ENCODE data around the gene FAT1.
"Not testable (repeated sequence)": the region's sequence is repeated elsewhere in the genome, so short reads cannot be mapped to it uniquely, and the experiment has no call there.

The FAT1 gene

DNA sequence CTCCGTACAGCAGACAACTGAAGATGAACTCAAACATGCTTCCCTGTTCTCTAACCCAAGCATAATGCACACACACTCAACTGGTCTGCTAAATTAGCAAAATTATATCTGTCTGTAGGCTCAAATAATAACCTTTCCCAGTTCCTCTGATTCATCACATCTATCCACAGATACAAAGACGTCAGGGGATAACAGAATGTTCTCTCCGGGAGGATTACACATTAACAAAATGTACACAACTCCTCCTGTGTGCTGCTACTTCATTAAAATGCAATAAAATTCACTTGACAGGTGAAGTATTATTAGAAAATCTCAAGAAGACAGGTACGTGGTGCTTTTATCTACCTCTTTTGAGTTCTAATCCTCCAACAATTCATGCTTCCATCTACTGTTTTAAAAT lies 57.4 kb downstream of the FAT1 start:
- Histone ChIP-seq H2AFZ (no peak overlapping the region), H3K4me2 (ENCODE audit: low read length) (no peak overlapping the region), H3K79me2 (no peaks in the 10 kb centered on the region), H3K9ac (no peak overlapping the region), H3K27me3 (ENCODE audit: control insufficient read depth, insufficient read depth, low read length) (no peaks in the 10 kb centered on the region), H3K4me1 (no peaks in the 10 kb centered on the region), H3K27ac (no peak overlapping the region), H3K9me3 (ENCODE audit: control insufficient read depth, low read length) (no peaks in the 10 kb centered on the region), H3K36me3 (ENCODE audit: control insufficient read depth, insufficient read depth, low read length) (no peaks in the 10 kb centered on the region), H3K4me3 (ENCODE audit: low read depth, low read length) (no peak overlapping the region)
- TF ChIP-seq, protein P1, sequence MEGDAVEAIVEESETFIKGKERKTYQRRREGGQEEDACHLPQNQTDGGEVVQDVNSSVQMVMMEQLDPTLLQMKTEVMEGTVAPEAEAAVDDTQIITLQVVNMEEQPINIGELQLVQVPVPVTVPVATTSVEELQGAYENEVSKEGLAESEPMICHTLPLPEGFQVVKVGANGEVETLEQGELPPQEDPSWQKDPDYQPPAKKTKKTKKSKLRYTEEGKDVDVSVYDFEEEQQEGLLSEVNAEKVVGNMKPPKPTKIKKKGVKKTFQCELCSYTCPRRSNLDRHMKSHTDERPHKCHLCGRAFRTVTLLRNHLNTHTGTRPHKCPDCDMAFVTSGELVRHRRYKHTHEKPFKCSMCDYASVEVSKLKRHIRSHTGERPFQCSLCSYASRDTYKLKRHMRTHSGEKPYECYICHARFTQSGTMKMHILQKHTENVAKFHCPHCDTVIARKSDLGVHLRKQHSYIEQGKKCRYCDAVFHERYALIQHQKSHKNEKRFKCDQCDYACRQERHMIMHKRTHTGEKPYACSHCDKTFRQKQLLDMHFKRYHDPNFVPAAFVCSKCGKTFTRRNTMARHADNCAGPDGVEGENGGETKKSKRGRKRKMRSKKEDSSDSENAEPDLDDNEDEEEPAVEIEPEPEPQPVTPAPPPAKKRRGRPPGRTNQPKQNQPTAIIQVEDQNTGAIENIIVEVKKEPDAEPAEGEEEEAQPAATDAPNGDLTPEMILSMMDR (IDR thresholded peaks at IDR 0.05), result no peak

DNA sequence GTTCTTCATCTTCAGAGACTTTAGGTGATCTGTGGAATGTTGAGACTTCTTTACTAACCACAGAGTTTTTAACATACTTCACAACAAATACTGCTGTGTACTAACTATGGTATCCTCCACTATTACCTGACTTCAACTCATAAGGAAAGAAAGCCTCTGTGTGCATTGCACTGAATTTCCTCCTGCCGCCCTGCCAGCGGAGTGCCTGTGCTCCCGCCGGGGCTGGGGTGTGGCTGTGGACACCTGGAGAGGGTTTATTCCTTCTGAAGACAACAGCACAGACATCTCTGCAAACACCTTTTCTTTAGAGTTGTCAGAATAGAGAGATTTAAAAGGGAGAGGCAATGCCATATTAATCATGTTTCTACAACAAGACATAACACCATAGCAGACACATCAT lies 63.3 kb downstream of the FAT1 start:
- Histone ChIP-seq H3K9me3 (ENCODE audit: control insufficient read depth, low read length) (no peaks in the 10 kb centered on the region), H3K4me3 (ENCODE audit: low read depth, low read length) (no peak overlapping the region), H3K9ac (no peak overlapping the region), H3K79me2 (no peaks in the 10 kb centered on the region), H3K27me3 (ENCODE audit: control insufficient read depth, insufficient read depth, low read length) (no peaks in the 10 kb centered on the region), H3K36me3 (ENCODE audit: control insufficient read depth, insufficient read depth, low read length) (no peaks in the 10 kb centered on the region), H2AFZ (no peak overlapping the region), H3K4me1 (no peaks in the 10 kb centered on the region), H3K27ac (no peak overlapping the region), H3K4me2 (ENCODE audit: low read length) (no peak overlapping the region)
- TF ChIP-seq, protein P1 (IDR thresholded peaks at IDR 0.05), result no peak

DNA sequence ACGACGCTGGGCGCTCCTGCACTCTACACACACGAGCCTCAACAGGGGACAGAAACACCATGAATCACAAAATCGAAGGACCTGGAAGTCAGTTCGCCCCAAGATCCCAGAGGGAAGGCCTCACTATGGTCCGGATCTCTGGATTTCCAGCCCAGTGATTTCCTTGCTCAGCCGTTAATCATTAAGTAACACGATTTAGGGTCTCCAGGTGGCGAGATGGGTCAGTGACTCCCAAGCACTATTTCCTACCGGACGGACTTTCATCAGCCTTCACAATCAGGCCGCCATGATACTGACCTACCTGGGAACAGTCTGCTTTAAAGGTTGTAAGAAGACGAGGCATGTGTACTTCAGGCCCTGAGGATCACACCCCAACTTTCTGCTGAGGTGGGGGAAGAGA lies 63.7 kb downstream of the FAT1 start:
- H3K9ac ChIP-seq, result no peak overlapping the region
- no peaks in the 10 kb centered on the region for H3K36me3 ChIP-seq (ENCODE audit: control insufficient read depth, insufficient read depth, low read length)
- no peaks in the 10 kb centered on the region for H3K79me2 ChIP-seq
- no peak overlapping the region for H3K4me3 ChIP-seq (ENCODE audit: low read depth, low read length)
- no peak overlapping the region for H3K27ac ChIP-seq
- H3K4me1 ChIP-seq, result no peaks in the 10 kb centered on the region
- TF ChIP-seq, protein P1 (IDR thresholded peaks at IDR 0.05), result no peak
- no peaks in the 10 kb centered on the region for H3K27me3 ChIP-seq (ENCODE audit: control insufficient read depth, insufficient read depth, low read length)
- H2AFZ ChIP-seq, result no peak overlapping the region
- no peak overlapping the region for H3K4me2 ChIP-seq (ENCODE audit: low read length)
- no peaks in the 10 kb centered on the region for H3K9me3 ChIP-seq (ENCODE audit: control insufficient read depth, low read length)

DNA sequence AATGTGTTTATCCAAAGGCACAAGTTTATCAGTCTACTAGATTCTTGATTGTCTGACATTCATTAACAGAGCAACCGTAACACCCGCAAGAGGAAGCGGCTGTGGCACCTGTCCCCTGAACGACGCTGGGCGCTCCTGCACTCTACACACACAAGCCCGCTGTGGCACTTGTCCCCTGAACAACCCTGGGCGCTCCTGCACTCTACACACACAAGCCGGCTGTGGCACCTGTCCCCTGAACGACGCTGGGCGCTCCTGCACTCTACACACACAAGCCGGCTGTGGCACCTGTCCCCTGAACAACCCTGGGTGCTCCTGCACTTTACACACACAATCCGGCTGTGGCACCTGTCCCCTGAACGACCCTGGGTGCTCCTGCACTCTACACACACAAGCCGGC lies 64.2 kb downstream of the FAT1 start:
- not testable (repeated sequence) for H3K4me2 ChIP-seq (ENCODE audit: low read length); H2AFZ ChIP-seq; H3K27ac ChIP-seq; H3K27me3 ChIP-seq (ENCODE audit: control insufficient read depth, insufficient read depth, low read length); H3K9ac ChIP-seq; H3K9me3 ChIP-seq (ENCODE audit: control insufficient read depth, low read length); H3K79me2 ChIP-seq; H3K4me1 ChIP-seq; H3K36me3 ChIP-seq (ENCODE audit: control insufficient read depth, insufficient read depth, low read length); H3K4me3 ChIP-seq (ENCODE audit: low read depth, low read length)

DNA sequence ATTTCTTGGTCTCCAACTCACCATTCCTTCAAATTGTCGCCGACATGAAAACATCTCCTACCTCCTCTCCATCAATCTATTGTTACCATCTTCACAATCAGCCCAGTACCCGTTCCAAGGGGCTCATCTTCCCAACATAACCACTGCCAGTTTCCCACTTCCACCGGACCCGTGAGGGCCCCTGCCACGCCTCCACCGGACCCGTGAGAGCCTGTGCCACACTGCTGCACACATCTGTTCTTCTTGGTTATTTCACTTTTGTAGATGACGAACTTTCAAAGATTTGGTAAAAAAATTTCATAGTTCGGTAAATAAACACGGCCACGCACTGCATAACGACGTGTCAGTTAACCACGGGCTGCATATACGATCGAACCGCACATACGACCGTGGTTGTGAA lies 65.0 kb downstream of the FAT1 start:
- no peak overlapping the region for H3K4me2 ChIP-seq (ENCODE audit: low read length)
- no peak overlapping the region for H3K27ac ChIP-seq
- no peaks in the 10 kb centered on the region for H3K27me3 ChIP-seq (ENCODE audit: control insufficient read depth, insufficient read depth, low read length)
- no peaks in the 10 kb centered on the region for H3K9me3 ChIP-seq (ENCODE audit: control insufficient read depth, low read length)
- TF ChIP-seq, protein P1 (IDR thresholded peaks at IDR 0.05), result no peak
- H3K36me3 ChIP-seq (ENCODE audit: control insufficient read depth, insufficient read depth, low read length), result no peaks in the 10 kb centered on the region
- H3K4me1 ChIP-seq, result no peaks in the 10 kb centered on the region
- no peak overlapping the region for H2AFZ ChIP-seq
- H3K79me2 ChIP-seq, result no peaks in the 10 kb centered on the region
- no peak overlapping the region for H3K4me3 ChIP-seq (ENCODE audit: low read depth, low read length)
- H3K9ac ChIP-seq, result no peak overlapping the region

Data from parathyroid adenoma (tissue), 2 donors.